Stimulated activated CD4-positive, alpha-beta T cell treated with anti-CD3 and anti-CD28 coated beads, TNF-alpha, amount 100 ng/mL, for 24 hours (primary cell): Measurements from ENCODE around the gene DDX19B.
A peak's percentile ranks its signal among the peaks of the same experiment; 100 is the strongest.

Experiments
- DNase-seq, 3 experiments: peaks; one replicate each; pipeline ENCODE4 v3.0.0-alpha.2; 2020; ENCODE audit warnings: low read depth in 3 of 3

The DDX19B gene

GRCh38 chr16:70348991-70349390 is 50.0 kb downstream of the DDX19B start:
- no peak for DNase-seq

GRCh38 chr16:70349783-70350182 is 50.8 kb downstream of the DDX19B start:
- DNase-seq, result no peak

- DNase-seq, result no peak
These were observed 60.6 kb downstream of the DDX19B start for GRCh38 chr16:70359552-70359951.

GRCh38 chr16:70364399-70364798 is 65.4 kb downstream of the DDX19B start:
- DNase-seq, result no peak

- DNase-seq, result peak in 1 of 3 experiments; percentile 24
These were observed 71.2 kb downstream of the DDX19B start for GRCh38 chr16:70370145-70370544.

GRCh38 chr16:70370924-70371323 is 71.9 kb downstream of the DDX19B start:
- no peak for DNase-seq

- DNase-seq, result no peak
These were observed 74.1 kb downstream of the DDX19B start for GRCh38 chr16:70372921-70373728.

- DNase-seq, result no peak
These were observed 75.2 kb downstream of the DDX19B start for GRCh38 chr16:70374213-70374612.

- no peak for DNase-seq
These were observed 76.9 kb downstream of the DDX19B start for GRCh38 chr16:70375636-70376611.

GRCh38 chr16:70377782-70378181 is 78.8 kb downstream of the DDX19B start:
- no peak for DNase-seq

GRCh38 chr16:70378869-70379493 is 80.0 kb downstream of the DDX19B start:
- no peak for DNase-seq

GRCh38 chr16:70380248-70380918 is 81.4 kb downstream of the DDX19B start:
- peak; percentile 53 to 78 (median 70) for DNase-seq

- peak; percentile 91 to 97 (median 95) for DNase-seq
These were observed 82.1 kb downstream of the DDX19B start for GRCh38 chr16:70380919-70381603.

GRCh38 chr16:70381604-70382342 is 82.8 kb downstream of the DDX19B start:
- DNase-seq, result no peak

GRCh38 chr16:70383421-70383960 is 84.5 kb downstream of the DDX19B start:
- DNase-seq, result no peak
